SH-SY5Y (cell line): ENCODE data around the gene FUZ.

Experiments
- GATA2 ChIP-seq: IDR thresholded peaks from 2 replicates; pipeline ENCODE4 v1.6.1; 2011; ENCODE audit warnings: mild to moderate bottlenecking, low read depth, low read length
- GATA3 ChIP-seq: IDR thresholded peaks from 2 replicates; pipeline ENCODE4 v1.6.1; 2011; ENCODE audit warnings: low read depth, mild to moderate bottlenecking, low read length, moderate library complexity

DNA sequence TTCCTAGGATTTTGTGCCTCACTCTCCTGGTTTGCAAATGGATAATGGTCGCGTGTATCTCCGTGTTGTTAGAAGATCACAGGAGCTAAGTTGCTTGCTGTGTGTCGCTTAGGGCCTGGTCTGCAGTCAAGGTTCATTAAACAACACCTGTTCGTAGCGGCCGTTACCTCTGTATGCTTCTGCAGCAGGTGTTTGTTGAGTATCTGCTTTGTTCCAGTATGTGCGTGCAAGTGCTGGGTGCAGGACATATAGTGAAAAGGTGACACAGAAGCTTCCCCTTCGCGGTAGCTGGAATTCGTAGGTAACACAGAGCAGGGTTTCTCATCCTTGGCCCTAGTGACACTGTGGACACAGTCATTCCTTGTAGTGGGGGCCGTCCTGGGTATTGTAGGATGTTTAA lies 10.4 kb upstream of the FUZ start:
- TF ChIP-seq GATA3 (no peak), GATA2 (no peak)
